OCI-LY1 (cell line): ENCODE measurements around the gene KLHDC7B.

Experiments
- CTCF ChIP-seq: fragments of 200-600 bp; sonication (generic), shearing (Covaris generic); IDR thresholded peaks from 2 replicates; pipeline ENCODE4 v1.5.1; 2017; ENCODE audit warnings: mild to moderate bottlenecking, antibody characterized with exemption, low read length, moderate library complexity, mixed read lengths
- EZH2 ChIP-seq: fragments of 200-600 bp; sonication (generic), shearing (Covaris generic); IDR thresholded peaks from 2 replicates; pipeline ENCODE4 v1.8.0; 2017; ENCODE audit warnings: borderline replicate concordance, mixed run types, mild to moderate bottlenecking, antibody characterized with exemption, low read length, moderate library complexity, mixed read lengths

GRCh38 chr22:50525104-50525857 is 20.4 kb upstream of the KLHDC7B start, which contains the start of gene SCO2:
- peak; percentile 48 for TF ChIP-seq CTCF
- no peak for TF ChIP-seq EZH2
